Measurements from ENCODE around the gene MT1M. TPM values are rescaled to one million over a fixed set of nuclear protein-coding genes. Genes with fewer than 3 reads are reported as not detected.

Gene MT1M
- total and polyA plus RNA-seq, 2 of the 8 experiments (the other 6 are each of a cell fraction or from before 2014, with no cell fraction given), result 2.1 TPM; not detected in 1

GRCh38 chr16:56670620-56670934, 38.1 kb downstream of the MT1M start (continued):
- TF ChIP-seq CHD7 (IDR thresholded peaks at IDR 0.05; ENCODE audit: insufficient replicate concordance, low read length) (no peak), SP1 (IDR thresholded peaks at IDR 0.05; ENCODE audit: low read depth, low read length) (no peak), RNF2 (IDR thresholded peaks at IDR 0.05; ENCODE audit: borderline replicate concordance, low read depth, low read length, missing control alignments, poor library complexity, severe bottlenecking) (no peak), RAD21 (IDR thresholded peaks at IDR 0.05 in 1 of 2, conservative IDR thresholded peaks at IDR 0.05 in 1 of 2; ENCODE audit: low read depth in 2 of 2, low read length in 2 of 2) (no peak), POLR2AphosphoS5 (IDR thresholded peaks at IDR 0.05; ENCODE audit: low read depth, low read length) (no peak), BRCA1 (IDR thresholded peaks at IDR 0.05; ENCODE audit: low read depth, low read length) (no peak), TEAD4 (IDR thresholded peaks at IDR 0.05; ENCODE audit: low read depth, low read length) (no peak), GTF2F1 (IDR thresholded peaks at IDR 0.05; ENCODE audit: borderline replicate concordance, low read depth, low read length) (no peak), KDM1A (IDR thresholded peaks at IDR 0.05; ENCODE audit: borderline replicate concordance, low read length) (no peak)

All from H1 (cell line).